Liver (tissue), 9 donors: ENCODE measurements around the gene NPTN. TPM values are rescaled to one million over a fixed set of nuclear protein-coding genes. Genes with fewer than 3 reads are reported as not detected.

Source experiments
- DNase-seq: peaks from one replicate; pipeline ENCODE4 v3.0.0-alpha.2; 2017; ENCODE audit warnings: low spot score
- H3K27ac ChIP-seq, 2 donors: one replicate each; pipeline ENCODE4 v1.7.0; 2013; ENCODE audit warnings: inconsistent platforms in 2 of 2, low read length in 2 of 2, control low read depth in 1 of 2, low read depth in 1 of 2, mild to moderate bottlenecking in 1 of 2
- H3K27me3 ChIP-seq, 4 donors: one replicate each; pipeline versions ENCODE4 v1.6.1 to v1.7.0; 2013; ENCODE audit warnings: low read length in 3 of 4, inconsistent platforms in 1 of 4, mild to moderate bottlenecking in 1 of 4, moderate library complexity in 1 of 4; ENCODE audit not compliant: control insufficient read depth in 4 of 4, insufficient read depth in 4 of 4
- H3K36me3 ChIP-seq, 4 donors: one replicate each; pipeline versions ENCODE4 v1.6.1 to v1.7.0; 2013; ENCODE audit warnings: low read length in 3 of 4, mild to moderate bottlenecking in 3 of 4, low read depth in 1 of 4, moderate library complexity in 1 of 4; ENCODE audit not compliant: control insufficient read depth in 4 of 4, insufficient read depth in 3 of 4
- H3K4me1 ChIP-seq, 4 donors: one replicate each; pipeline versions ENCODE4 v1.6.1 to v1.7.0; 2013; ENCODE audit warnings: low read length in 3 of 4, mild to moderate bottlenecking in 3 of 4, moderate library complexity in 1 of 4; ENCODE audit not compliant: control insufficient read depth in 4 of 4, insufficient read depth in 4 of 4
- H3K4me3 ChIP-seq, 3 donors: one replicate each; pipeline versions ENCODE4 v1.6.1 to v1.7.0; 2013; ENCODE audit warnings: low read length in 3 of 3, control low read depth in 1 of 3, low read depth in 1 of 3, mild to moderate bottlenecking in 1 of 3
- H3K9ac ChIP-seq, 2 donors: one replicate each; pipeline ENCODE4 v1.7.0; 2013; ENCODE audit warnings: low read length in 2 of 2, mild to moderate bottlenecking in 2 of 2, moderate library complexity in 2 of 2, control low read depth in 1 of 2, low read depth in 1 of 2
- H3K9me3 ChIP-seq, 4 donors: one replicate each; pipeline versions ENCODE4 v1.6.1 to v1.7.0; 2013; ENCODE audit warnings: low read length in 3 of 4; ENCODE audit not compliant: control insufficient read depth in 4 of 4
- ATF3 ChIP-seq: IDR thresholded peaks from 2 replicates; pipeline ENCODE4 v1.6.1; 2016; ENCODE audit warnings: antibody characterized with exemption
- CTCF ChIP-seq: fragments of 150-350 bp; IDR thresholded peaks from 2 replicates; pipeline ENCODE4 v1.5.1; 2017; ENCODE audit warnings: improper control_type of control experiment, low read depth, low read length; ENCODE audit not compliant: missing input control
- EGR1 ChIP-seq, 2 donors: IDR thresholded peaks; 2 replicates each; pipeline ENCODE4 v1.6.1; 2016 to 2018; ENCODE audit warnings: antibody characterized with exemption in 2 of 2, low read depth in 2 of 2
- FOXA1 ChIP-seq: IDR thresholded peaks from 2 replicates; pipeline ENCODE4 v1.6.1; 2016; ENCODE audit warnings: antibody characterized with exemption
- FOXA2 ChIP-seq: IDR thresholded peaks from 2 replicates; pipeline ENCODE4 v1.6.1; 2016; ENCODE audit warnings: antibody characterized with exemption
- GABPA ChIP-seq, 2 donors: IDR thresholded peaks in 1 of 2; conservative IDR thresholded peaks in 1 of 2; 2 replicates each; pipeline ENCODE4 v1.6.1; 2016; ENCODE audit warnings: antibody characterized with exemption in 2 of 2, mild to moderate bottlenecking in 1 of 2, moderate library complexity in 1 of 2
- HNF4A ChIP-seq, 2 donors: conservative IDR thresholded peaks; 2 replicates each; pipeline ENCODE4 v1.6.1; 2016; ENCODE audit warnings: antibody characterized with exemption in 2 of 2, mild to moderate bottlenecking in 2 of 2
- HNF4G ChIP-seq: IDR thresholded peaks from 2 replicates; pipeline ENCODE4 v1.6.1; 2016; ENCODE audit warnings: antibody characterized with exemption
- MAX ChIP-seq: IDR thresholded peaks from 2 replicates; pipeline ENCODE4 v1.6.1; 2016; ENCODE audit warnings: antibody characterized with exemption
- NR2F2 ChIP-seq: IDR thresholded peaks from 2 replicates; pipeline ENCODE4 v1.6.1; 2016; ENCODE audit warnings: antibody characterized with exemption
- REST ChIP-seq: IDR thresholded peaks from 2 replicates; pipeline ENCODE4 v1.6.1; 2016; ENCODE audit warnings: antibody characterized with exemption, mild to moderate bottlenecking
- RXRA ChIP-seq, 2 donors: IDR thresholded peaks; 2 replicates each; pipeline ENCODE4 v1.6.1; 2017 to 2018; ENCODE audit warnings: antibody characterized with exemption in 2 of 2, mild to moderate bottlenecking in 1 of 2
- SP1 ChIP-seq: IDR thresholded peaks from 2 replicates; pipeline ENCODE4 v1.6.1; 2018; ENCODE audit warnings: antibody characterized with exemption, mild to moderate bottlenecking
- TAF1 ChIP-seq: conservative IDR thresholded peaks from 2 replicates; pipeline ENCODE4 v1.6.1; 2016; ENCODE audit warnings: antibody characterized with exemption, mild to moderate bottlenecking
- YY1 ChIP-seq: IDR thresholded peaks from 2 replicates; pipeline ENCODE4 v1.6.1; 2016; ENCODE audit warnings: antibody characterized with exemption, mild to moderate bottlenecking
- ZBTB33 ChIP-seq: IDR thresholded peaks from 2 replicates; pipeline ENCODE4 v1.6.1; 2016; ENCODE audit warnings: antibody characterized with exemption
- WGBS: extraction: QIAGEN DNeasy Blood & Tissue Kit; methylation state at CpG from one replicate; pipeline ENCODE4 v1.1.7; 2013; 5-methylcytosine and 5-hydroxymethylcytosine counted together
- polyA plus RNA-seq, 2 donors: library from polyadenylated mRNA; stranded (reverse) in 1 of 2; unstranded in 1 of 2; fragments of 200-250 nt in 1 of 2; fragments of >200 nt in 1 of 2; fragmentation: Nextera tagmentation in 1 of 2; extraction: Ambion mirVana in 1 of 2; gene quantifications; one replicate each; pipeline versions ENCODE4 v1.2.1 to v1.2.3, GENCODE V29; 2013 to 2015
- total RNA-seq, 2 donors: library from RNA; depleted of rRNA; stranded (reverse); fragments of >200 nt; gene quantifications; one replicate each; pipeline ENCODE4 v1.2.3, GENCODE V29; 2014
- donor health status: healthy.
- donor health status: healthy.
- donor health status: healthy.
- donor health status: healthy.
- donor health status: healthy.

The NPTN gene
- total and polyA plus RNA-seq, 4 donors, result 16.8 to 42.4 (median 33.9) TPM

GRCh38 chr15:73605759-73606436 lies 27.3 kb downstream of the NPTN start:
- H3K9me3 ChIP-seq, result no peaks in the 10 kb centered on the region
- H3K27ac ChIP-seq, result no peak overlapping the region
- no peak for DNase-seq
- no peak overlapping the region for H3K9ac ChIP-seq
- no peaks in the 10 kb centered on the region for H3K27me3 ChIP-seq
- H3K36me3 ChIP-seq, result no peaks in the 10 kb centered on the region
- H3K4me1 ChIP-seq, result peaks cover 0 to 16% (median 13%) of the 10 kb centered on the region in 4 donors
- H3K4me3 ChIP-seq, result no peak overlapping the region
- WGBS, result 99% methylated on average over 5 of the region's 5 CpGs
- TF ChIP-seq FOXA1 (no peak), ZBTB33 (no peak), FOXA2 (no peak)

GRCh38 chr15:73604477-73604876 lies 28.7 kb downstream of the NPTN start:
- no peak overlapping the region for H3K9ac ChIP-seq
- no peaks in the 10 kb centered on the region for H3K27me3 ChIP-seq
- H3K36me3 ChIP-seq, result no peaks in the 10 kb centered on the region
- no peak overlapping the region for H3K4me3 ChIP-seq
- H3K27ac ChIP-seq, result no peak overlapping the region
- no peak for DNase-seq
- WGBS, result 99% methylated on average over 1 of the region's 1 CpG
- peaks cover 0 to 18% (median 15%) of the 10 kb centered on the region in 4 donors for H3K4me1 ChIP-seq
- TF ChIP-seq ATF3 (no peak), SP1 (no peak), TAF1 (no peak), FOXA2 (no peak), GABPA (IDR thresholded peaks at IDR 0.05 in 1 of 2, conservative IDR thresholded peaks at IDR 0.05 in 1 of 2) (no peak), FOXA1 (no peak), HNF4A (conservative IDR thresholded peaks at IDR 0.05) (no peak), EGR1 (IDR thresholded peaks at IDR 0.05; ENCODE audit: low read depth in 2 of 2) (no peak), HNF4G (no peak), CTCF (no peak), MAX (no peak)
- no peaks in the 10 kb centered on the region for H3K9me3 ChIP-seq

GRCh38 chr15:73602992-73603391 lies 30.2 kb downstream of the NPTN start:
- 85% methylated on average over 2 of the region's 2 CpGs for WGBS
- Histone ChIP-seq H3K9ac (no peak overlapping the region), H3K36me3 (no peaks in the 10 kb centered on the region), H3K27ac (no peak overlapping the region), H3K4me1 (peaks cover 0 to 18% (median 15%) of the 10 kb centered on the region in 4 donors), H3K27me3 (no peaks in the 10 kb centered on the region), H3K9me3 (no peaks in the 10 kb centered on the region), H3K4me3 (no peak overlapping the region)
- no peak for DNase-seq
- TF ChIP-seq TAF1 (no peak), FOXA2 (no peak), CTCF (no peak), ATF3 (no peak), SP1 (no peak), HNF4A (conservative IDR thresholded peaks at IDR 0.05) (no peak), HNF4G (no peak), YY1 (no peak), REST (no peak), FOXA1 (no peak), RXRA (IDR thresholded peaks at IDR 0.05) (no peak), NR2F2 (no peak)
